Myometrial cell (primary cell): Measurements from ENCODE around the gene CCR8. TPM values are rescaled to one million over a fixed set of nuclear protein-coding genes. Genes with fewer than 3 reads are reported as not detected.

Experiments used
- total RNA-seq: library from RNA; depleted of rRNA; stranded (reverse); fragments of >200 nt; gene quantifications from 2 replicates; pipeline ENCODE4 v1.2.3, GENCODE V29; 2015

Gene CCR8, protein sequence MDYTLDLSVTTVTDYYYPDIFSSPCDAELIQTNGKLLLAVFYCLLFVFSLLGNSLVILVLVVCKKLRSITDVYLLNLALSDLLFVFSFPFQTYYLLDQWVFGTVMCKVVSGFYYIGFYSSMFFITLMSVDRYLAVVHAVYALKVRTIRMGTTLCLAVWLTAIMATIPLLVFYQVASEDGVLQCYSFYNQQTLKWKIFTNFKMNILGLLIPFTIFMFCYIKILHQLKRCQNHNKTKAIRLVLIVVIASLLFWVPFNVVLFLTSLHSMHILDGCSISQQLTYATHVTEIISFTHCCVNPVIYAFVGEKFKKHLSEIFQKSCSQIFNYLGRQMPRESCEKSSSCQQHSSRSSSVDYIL
- not detected in 2 replicates for total RNA-seq

DNA sequence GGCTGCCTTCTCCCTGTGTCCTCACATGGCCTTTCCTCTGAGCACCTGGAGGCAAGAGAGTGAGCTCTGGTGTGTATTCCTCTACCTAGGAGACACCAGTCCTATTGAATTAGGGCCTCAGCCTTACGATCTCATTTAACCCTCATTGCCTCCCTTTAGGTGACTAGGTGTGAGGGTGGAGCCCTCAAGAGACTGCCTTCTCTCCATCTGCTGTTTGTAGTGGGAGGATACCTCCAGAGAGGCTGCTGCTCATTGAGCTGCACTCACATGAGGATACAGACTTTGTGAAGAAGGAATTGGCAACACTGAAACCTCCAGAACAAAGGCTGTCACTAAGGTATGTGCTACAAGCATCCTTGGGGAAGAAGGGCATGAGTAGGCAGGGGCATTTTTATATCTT is at the start of gene CCR8:
CCR8 (plus strand) TSS at position 217 of the 400 bp plus-strand sequence. CDS start 2,623 bp downstream, outside the sequence.

DNA sequence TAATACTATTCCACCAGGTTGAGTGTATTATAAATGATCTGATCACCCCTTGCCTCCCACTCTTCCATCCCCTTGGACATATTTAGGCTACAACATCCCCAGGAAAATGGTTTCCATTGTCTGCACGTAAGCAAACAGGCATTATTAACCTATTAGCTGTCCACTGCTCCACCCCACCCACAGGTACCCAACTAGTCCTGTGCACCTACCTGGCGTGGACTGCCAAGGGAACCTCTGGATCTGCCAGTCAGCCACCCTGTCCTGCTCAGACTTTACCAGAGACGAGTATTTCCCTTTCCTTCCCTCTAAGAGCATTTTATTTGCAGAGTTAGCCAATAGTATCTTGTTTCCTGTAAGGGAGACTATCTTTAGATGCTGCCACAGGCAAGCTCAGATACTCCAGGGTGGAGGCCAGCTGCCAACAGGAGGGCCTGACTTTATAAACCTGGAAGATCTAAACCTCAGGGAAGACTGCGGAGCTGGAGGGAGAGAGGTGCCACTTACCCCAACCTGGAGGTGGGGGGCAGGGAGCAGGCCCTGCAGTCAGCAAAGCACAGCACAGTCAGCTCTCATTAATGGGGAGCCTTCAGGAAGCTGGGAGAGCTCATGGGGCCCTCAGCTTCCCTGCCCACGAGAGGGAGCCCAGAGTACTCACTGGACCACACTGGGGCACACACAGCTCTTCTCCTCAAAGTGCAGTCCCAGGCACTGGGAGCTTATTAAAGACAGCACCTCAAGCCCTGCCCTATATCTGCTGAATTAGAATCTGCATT is 49.6 kb upstream of the CCR8 start, which contains the start of gene CX3CR1:
CX3CR1 (minus strand) TSS at position 292 of the 773 bp plus-strand sequence. CDS start 13,527 bp downstream, outside the sequence.

Other genes starting within 250 kb of the CCR8 start
- 32.6 and 41.8 TPM in 2 replicates for gene GORASP1, start 222.1 kb upstream of the CCR8 start, total RNA-seq
- 2.0 and 6.0 TPM in 2 replicates for gene TTC21A, start 222.0 kb upstream of the CCR8 start, total RNA-seq
- gene CSRNP1, start 176.1 kb upstream of the CCR8 start, total RNA-seq: 7.1 and 7.8 TPM in 2 replicates
- not detected in 2 replicates for gene XIRP1, start 137.1 kb upstream of the CCR8 start, total RNA-seq
- not detected in 2 replicates for gene CX3CR1, start 49.7 kb upstream of the CCR8 start, total RNA-seq
- gene SLC25A38, start 53.7 kb downstream of the CCR8 start, total RNA-seq: 20.7 and 23.1 TPM in 2 replicates
- 2,945 and 3,201 TPM in 2 replicates for gene RPSA, start 77.0 kb downstream of the CCR8 start, total RNA-seq
- gene MOBP, start 138.0 kb downstream of the CCR8 start, total RNA-seq: not detected in 2 replicates